Right atrium auricular region (tissue), 2 donors: ENCODE results near the gene VPS54. TPM values are rescaled to one million over a fixed set of nuclear protein-coding genes. Genes with fewer than 3 reads are reported as not detected.

Experiments
- DNase-seq: peaks from one replicate; pipeline ENCODE4 v3.0.0-alpha.2; 2019; ENCODE audit warnings: low spot score
- H3K27ac ChIP-seq, 2 donors: fragments of 200-600 bp; sonication (generic); 1 replicate in 1 of 2; 2 replicates in 1 of 2; pipeline ENCODE4 v1.5.1; 2016 to 2019
- H3K27me3 ChIP-seq, 2 donors: fragments of 200-600 bp; sonication (generic); one replicate each; pipeline versions ENCODE4 v1.5.1 to v1.6.0; 2017 to 2019
- H3K36me3 ChIP-seq: fragments of 200-600 bp; sonication (generic); one replicate; pipeline ENCODE4 v1.5.1; 2016
- H3K4me1 ChIP-seq, 2 donors: fragments of 200-600 bp; sonication (generic); one replicate each; pipeline versions ENCODE4 v1.5.1 to v1.6.0; 2017 to 2019
- H3K4me3 ChIP-seq, 2 donors: fragments of 200-600 bp; sonication (generic); 1 replicate in 1 of 2; 2 replicates in 1 of 2; pipeline ENCODE4 v1.5.1; 2017 to 2019; ENCODE audit warnings: mild to moderate bottlenecking in 1 of 2, moderate library complexity in 1 of 2
- H3K9me3 ChIP-seq, 2 donors: fragments of 200-600 bp; sonication (generic); one replicate each; pipeline ENCODE4 v1.5.1; 2019
- CTCF ChIP-seq, 2 donors: fragments of 200-600 bp; sonication (generic); IDR thresholded peaks; one replicate each; pipeline ENCODE4 v1.5.1; 2019; ENCODE audit warnings: antibody characterized with exemption in 2 of 2
- total RNA-seq, 2 donors: library from RNA; depleted of rRNA; stranded (reverse); fragments of >200 nt; gene quantifications; one replicate each; pipeline ENCODE4 v1.1.0, GENCODE V29; 2016

VPS54 gene
- total RNA-seq, 2 donors from 2014 or later, result 10.9 to 12.5 TPM

GRCh38 chr2:63886445-63886844 lies 132.8 kb downstream of the VPS54 start:
- Histone ChIP-seq H3K36me3 (peaks cover 88% of the 10 kb centered on the region), H3K4me1 (peaks cover 0 to 24% of the 10 kb centered on the region in 2 donors), H3K9me3 (no peaks in the 10 kb centered on the region), H3K27ac (peak overlapping the region in 1 of 2 donors; percentile 7), H3K27me3 (no peaks in the 10 kb centered on the region), H3K4me3 (no peak overlapping the region)
- TF ChIP-seq CTCF (IDR thresholded peaks at IDR 0.05), result no peak
- no peak for DNase-seq

- Histone ChIP-seq H3K9me3 (no peaks in the 10 kb centered on the region), H3K36me3 (peaks cover 50% of the 10 kb centered on the region), H3K27me3 (no peaks in the 10 kb centered on the region), H3K27ac (no peak overlapping the region), H3K4me3 (no peak overlapping the region), H3K4me1 (peaks cover 0 to 23% of the 10 kb centered on the region in 2 donors)
- TF ChIP-seq CTCF (IDR thresholded peaks at IDR 0.05), result no peak
- no peak for DNase-seq
Observed at GRCh38 chr2:63882395-63883105, 136.7 kb downstream of the VPS54 start.

GRCh38 chr2:63881205-63881604 lies 138.0 kb downstream of the VPS54 start:
- Histone ChIP-seq H3K4me1 (peaks cover 0 to 19% of the 10 kb centered on the region in 2 donors), H3K36me3 (peaks cover 36% of the 10 kb centered on the region), H3K27me3 (no peaks in the 10 kb centered on the region), H3K9me3 (no peaks in the 10 kb centered on the region), H3K27ac (no peak overlapping the region), H3K4me3 (no peak overlapping the region)
- no peak for DNase-seq
- no peak for TF ChIP-seq CTCF (IDR thresholded peaks at IDR 0.05)

GRCh38 chr2:63880625-63881024 lies 138.6 kb downstream of the VPS54 start:
- Histone ChIP-seq H3K9me3 (no peaks in the 10 kb centered on the region), H3K4me3 (no peak overlapping the region), H3K27me3 (no peaks in the 10 kb centered on the region), H3K27ac (no peak overlapping the region), H3K4me1 (peaks cover 0 to 23% of the 10 kb centered on the region in 2 donors), H3K36me3 (peaks cover 31% of the 10 kb centered on the region)
- DNase-seq, result no peak
- no peak for TF ChIP-seq CTCF (IDR thresholded peaks at IDR 0.05)

- Histone ChIP-seq H3K36me3 (peaks cover 27% of the 10 kb centered on the region), H3K27me3 (no peaks in the 10 kb centered on the region), H3K4me3 (no peak overlapping the region), H3K27ac (no peak overlapping the region), H3K4me1 (peaks cover 0 to 30% of the 10 kb centered on the region in 2 donors), H3K9me3 (no peaks in the 10 kb centered on the region)
- TF ChIP-seq CTCF (IDR thresholded peaks at IDR 0.05), result no peak
- DNase-seq, result no peak
Observed at GRCh38 chr2:63879876-63880433, 139.3 kb downstream of the VPS54 start.
